ENCODE measurements around the gene ZNF692.
A peak's percentile ranks its signal among the peaks of the same experiment; 100 is the strongest.
"Not testable (repeated sequence)": the region's sequence is repeated elsewhere in the genome, so short reads cannot be mapped to it uniquely, and the experiment has no call there.

Gene ZNF692

GRCh38 chr1:248831842-248832241, 27.0 kb downstream of the ZNF692 start:
- TF ChIP-seq, protein P1, sequence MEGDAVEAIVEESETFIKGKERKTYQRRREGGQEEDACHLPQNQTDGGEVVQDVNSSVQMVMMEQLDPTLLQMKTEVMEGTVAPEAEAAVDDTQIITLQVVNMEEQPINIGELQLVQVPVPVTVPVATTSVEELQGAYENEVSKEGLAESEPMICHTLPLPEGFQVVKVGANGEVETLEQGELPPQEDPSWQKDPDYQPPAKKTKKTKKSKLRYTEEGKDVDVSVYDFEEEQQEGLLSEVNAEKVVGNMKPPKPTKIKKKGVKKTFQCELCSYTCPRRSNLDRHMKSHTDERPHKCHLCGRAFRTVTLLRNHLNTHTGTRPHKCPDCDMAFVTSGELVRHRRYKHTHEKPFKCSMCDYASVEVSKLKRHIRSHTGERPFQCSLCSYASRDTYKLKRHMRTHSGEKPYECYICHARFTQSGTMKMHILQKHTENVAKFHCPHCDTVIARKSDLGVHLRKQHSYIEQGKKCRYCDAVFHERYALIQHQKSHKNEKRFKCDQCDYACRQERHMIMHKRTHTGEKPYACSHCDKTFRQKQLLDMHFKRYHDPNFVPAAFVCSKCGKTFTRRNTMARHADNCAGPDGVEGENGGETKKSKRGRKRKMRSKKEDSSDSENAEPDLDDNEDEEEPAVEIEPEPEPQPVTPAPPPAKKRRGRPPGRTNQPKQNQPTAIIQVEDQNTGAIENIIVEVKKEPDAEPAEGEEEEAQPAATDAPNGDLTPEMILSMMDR (conservative IDR thresholded peaks at IDR 0.05; ENCODE audit: low read depth) = no peak
- H3K27ac ChIP-seq = no peak overlapping the region
- POLR2A ChIA-PET (ENCODE audit: low non-redundant PET) = no interaction called here
- no peak for DNase-seq (ENCODE audit: low spot score)
- CTCF ChIA-PET = no interaction called here

- POLR2A ChIA-PET (ENCODE audit: low non-redundant PET) = not testable (repeated sequence)
- CTCF ChIA-PET = interaction anchor here (0.6 kb wide), 1 partner anchor 1845 kb away, joined by 3 read pairs; no protein-coding TSS in a partner anchor
Measured at GRCh38 chr1:248830718-248831017, 28.2 kb downstream of the ZNF692 start.

DNA sequence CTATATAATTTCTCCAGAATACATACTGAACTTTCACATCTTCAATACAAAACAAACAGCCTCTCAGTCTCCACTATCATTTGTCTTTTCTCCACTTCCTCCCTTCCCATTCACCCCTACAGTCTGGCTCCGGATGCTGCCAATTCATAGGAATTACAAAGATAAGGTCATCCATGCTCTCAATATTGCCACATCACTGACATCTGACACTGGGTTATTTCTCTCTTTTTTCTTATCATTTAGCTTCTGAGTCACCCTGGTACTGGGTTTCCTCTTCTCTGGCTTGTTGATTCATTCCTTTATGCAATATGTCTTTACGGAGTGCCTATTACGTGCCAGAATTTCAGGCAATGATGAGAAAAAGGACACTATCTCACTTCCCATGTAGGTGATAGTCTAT, 30.0 kb downstream of the ZNF692 start:
- H3K27ac ChIP-seq = no peak overlapping the region
- TF ChIP-seq, protein P1 (conservative IDR thresholded peaks at IDR 0.05; ENCODE audit: low read depth) = no peak
- peak; percentile 50 for DNase-seq (ENCODE audit: low spot score)
- ChIA-PET POLR2A (ENCODE audit: low non-redundant PET) (interaction anchor here (0.6 kb wide), 1 partner anchor 10 kb away, joined by 3 read pairs; no protein-coding TSS in a partner anchor), CTCF (interaction anchor here (0.6 to 1.0 kb wide), 2 partner anchors 9 to 1735 kb away, joined by 3 to 6 read pairs; partner anchors contain the start of gene ZNF672)

More at GRCh38 chr1:248830718-248831017, 28.2 kb downstream of the ZNF692 start:
- DNase-seq (ENCODE audit: low spot score); H3K27ac ChIP-seq: not testable (repeated sequence)

DNA sequence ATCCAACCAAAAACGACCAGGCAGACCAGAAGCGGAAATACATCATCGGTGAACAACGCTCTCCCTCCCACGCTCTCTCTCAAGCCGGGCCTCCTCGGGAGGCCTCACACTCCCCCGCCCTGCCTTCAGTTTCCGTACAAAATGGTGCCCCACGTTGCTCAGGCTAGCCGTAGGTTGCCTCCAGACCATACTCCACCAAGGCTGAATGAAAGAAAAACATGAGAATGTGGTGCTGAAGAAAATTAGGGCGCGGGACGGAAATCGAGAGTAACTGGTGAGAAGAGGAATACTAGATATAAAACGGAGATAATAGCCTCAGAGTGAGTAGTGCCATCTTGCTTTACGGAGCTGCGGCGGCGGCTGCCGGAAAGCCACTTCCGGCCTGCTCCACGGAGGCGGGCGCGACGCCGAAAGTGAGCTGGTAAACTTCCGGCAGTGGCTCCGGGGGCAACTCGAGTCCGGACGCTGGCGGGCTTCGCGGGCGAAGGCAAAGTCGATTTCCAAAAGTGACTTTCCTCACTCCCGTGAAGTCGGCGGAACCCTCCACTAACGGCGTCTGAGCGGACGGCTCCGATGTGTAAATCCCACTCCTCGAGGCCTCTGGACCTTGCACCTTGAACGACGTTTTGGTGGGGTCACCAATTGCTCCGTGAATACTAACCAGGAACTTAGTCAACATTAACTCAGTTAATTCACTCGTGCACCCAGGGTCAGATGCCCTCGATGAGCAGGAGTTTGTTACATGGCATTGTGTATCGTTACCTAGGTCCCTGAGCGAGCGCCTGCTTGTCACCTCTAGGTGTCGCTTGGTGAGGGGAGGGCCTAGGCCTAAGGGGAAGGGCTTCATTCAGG, 32.8 kb downstream of the ZNF692 start, which contains the start of gene SH3BP5L:
TSS of gene SH3BP5L (minus strand) at position 7 of the 852 bp plus-strand sequence. CDS start 980 bp downstream, outside the sequence.
- TF ChIP-seq, protein P1 (conservative IDR thresholded peaks at IDR 0.05; ENCODE audit: low read depth) = peak; percentile 78
- CTCF ChIA-PET = interaction anchor here (0.6 to 1.1 kb wide), 4 partner anchors 11 to 64 kb away, joined by 3 to 7 read pairs (median 4); no protein-coding TSS in a partner anchor
- peak within 1 kb of the TSS; percentile 90 for H3K27ac ChIP-seq
- POLR2A ChIA-PET (ENCODE audit: low non-redundant PET) = interaction anchor here (1.4 to 2.1 kb wide), 2 partner anchors 12 to 13 kb away, joined by 5 to 6 read pairs; partner anchors contain the start of gene ZNF672
- peak; percentile 99 for DNase-seq (ENCODE audit: low spot score)

DNA sequence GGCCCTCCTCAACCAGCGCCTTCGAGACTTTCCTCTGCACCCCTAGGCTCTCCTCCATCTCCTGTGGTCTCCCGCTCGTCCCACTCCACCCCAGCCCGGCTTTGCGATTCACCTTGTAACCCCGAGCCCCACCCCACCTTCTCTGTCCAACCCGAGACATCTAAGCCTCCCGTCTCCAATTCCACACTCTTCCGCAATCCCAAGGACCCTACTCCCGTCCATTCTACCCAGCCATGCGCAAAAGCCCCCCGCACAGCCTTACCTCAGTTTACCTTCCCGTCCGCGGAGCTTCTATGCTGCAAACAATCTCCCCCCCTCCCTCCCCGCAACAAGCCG, 33.3 kb downstream of the ZNF692 start:
- CTCF ChIA-PET = interaction anchor here (0.8 to 1.1 kb wide), 2 partner anchors 12 to 33 kb away, joined by 3 to 5 read pairs; no protein-coding TSS in a partner anchor
- peak overlapping the region; percentile 90 for H3K27ac ChIP-seq
- POLR2A ChIA-PET (ENCODE audit: low non-redundant PET) = interaction anchor here (1.4 to 2.1 kb wide), 2 partner anchors 12 to 14 kb away, joined by 5 to 6 read pairs; partner anchors contain the start of gene ZNF672
- TF ChIP-seq, protein P1 (conservative IDR thresholded peaks at IDR 0.05; ENCODE audit: low read depth) = no peak
- peak; percentile 49 for DNase-seq (ENCODE audit: low spot score)

DNA sequence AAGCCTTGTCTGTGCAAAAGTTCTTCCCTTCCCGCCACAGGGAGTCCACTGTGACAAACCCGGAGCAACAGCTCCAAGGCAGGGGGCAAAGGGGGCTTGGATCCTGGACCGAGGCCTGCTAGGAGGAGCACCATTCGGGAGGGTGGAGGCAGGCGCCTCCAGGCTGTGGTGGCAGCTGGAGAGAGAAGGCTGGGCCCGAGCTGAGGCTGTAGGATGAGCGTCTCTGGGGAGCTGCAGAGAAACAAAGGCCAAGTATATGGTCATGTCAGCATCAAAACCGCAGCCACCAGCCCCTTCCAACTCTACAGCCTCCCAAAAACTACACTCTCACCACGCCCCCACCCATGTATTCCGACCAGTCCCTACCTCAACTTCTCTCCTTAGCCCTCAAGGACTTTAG, 33.7 kb downstream of the ZNF692 start:
- H3K27ac ChIP-seq = peak overlapping the region; percentile 90
- CTCF ChIA-PET = interaction anchor here (1.1 kb wide), 1 partner anchor 12 kb away, joined by 5 read pairs; no protein-coding TSS in a partner anchor

More for the DNA sequence above, 33.7 kb downstream of the ZNF692 start:
- POLR2A ChIA-PET (ENCODE audit: low non-redundant PET) = interaction anchor here (1.4 to 2.1 kb wide), 2 partner anchors 13 to 14 kb away, joined by 5 to 6 read pairs; partner anchors contain the start of gene ZNF672
- TF ChIP-seq, protein P1 (conservative IDR thresholded peaks at IDR 0.05; ENCODE audit: low read depth) = no peak
- DNase-seq (ENCODE audit: low spot score) = no peak

Data from RWPE1 (cell line).